Stromal cell of bone marrow (primary cell): Measurements from ENCODE around the gene TNFAIP8L1.

Experiments
- DNase-seq: peaks from one replicate; pipeline ENCODE4 v3.0.0-alpha.2; 2012; ENCODE audit warnings: low read depth

TNFAIP8L1 gene

GRCh38 chr19:4704317-4704673 is 65.0 kb downstream of the TNFAIP8L1 start:
- no peak for DNase-seq
